ENCODE results near the gene POC5. TPM values are rescaled to one million over a fixed set of nuclear protein-coding genes. Genes with fewer than 3 reads are reported as not detected.
"Not testable (repeated sequence)": the region's sequence is repeated elsewhere in the genome, so short reads cannot be mapped to it uniquely, and the experiment has no call there.

The POC5 gene
- total RNA-seq, 4 donors from 2014 or later = 5.1 to 68.5 (median 9.3) TPM

DNA sequence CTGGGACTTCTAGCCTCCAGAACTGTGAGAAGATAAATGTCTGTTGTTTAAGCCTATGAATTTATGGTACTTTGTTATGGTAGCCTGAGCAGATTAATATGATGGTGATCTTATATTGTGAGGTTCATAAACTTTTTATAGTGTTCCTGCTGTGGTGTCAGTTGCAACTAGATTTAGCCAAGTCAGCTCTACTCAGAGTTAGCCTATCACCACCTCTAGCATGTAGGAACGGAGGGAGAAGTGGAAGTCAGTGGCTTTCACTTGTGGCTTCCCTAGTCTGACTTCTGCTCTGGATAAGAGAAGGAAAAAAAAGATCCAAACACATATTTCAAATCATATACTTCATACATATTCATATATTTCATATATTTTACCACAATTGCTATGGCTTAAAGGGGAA lies 6.6 kb downstream of the POC5 start:
- no peaks in the 10 kb centered on the region for H3K4me1 ChIP-seq
- TF ChIP-seq, protein P1, sequence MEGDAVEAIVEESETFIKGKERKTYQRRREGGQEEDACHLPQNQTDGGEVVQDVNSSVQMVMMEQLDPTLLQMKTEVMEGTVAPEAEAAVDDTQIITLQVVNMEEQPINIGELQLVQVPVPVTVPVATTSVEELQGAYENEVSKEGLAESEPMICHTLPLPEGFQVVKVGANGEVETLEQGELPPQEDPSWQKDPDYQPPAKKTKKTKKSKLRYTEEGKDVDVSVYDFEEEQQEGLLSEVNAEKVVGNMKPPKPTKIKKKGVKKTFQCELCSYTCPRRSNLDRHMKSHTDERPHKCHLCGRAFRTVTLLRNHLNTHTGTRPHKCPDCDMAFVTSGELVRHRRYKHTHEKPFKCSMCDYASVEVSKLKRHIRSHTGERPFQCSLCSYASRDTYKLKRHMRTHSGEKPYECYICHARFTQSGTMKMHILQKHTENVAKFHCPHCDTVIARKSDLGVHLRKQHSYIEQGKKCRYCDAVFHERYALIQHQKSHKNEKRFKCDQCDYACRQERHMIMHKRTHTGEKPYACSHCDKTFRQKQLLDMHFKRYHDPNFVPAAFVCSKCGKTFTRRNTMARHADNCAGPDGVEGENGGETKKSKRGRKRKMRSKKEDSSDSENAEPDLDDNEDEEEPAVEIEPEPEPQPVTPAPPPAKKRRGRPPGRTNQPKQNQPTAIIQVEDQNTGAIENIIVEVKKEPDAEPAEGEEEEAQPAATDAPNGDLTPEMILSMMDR (IDR thresholded peaks at IDR 0.05) = no peak
- TF ChIP-seq POLR2A (IDR thresholded peaks at IDR 0.05) = no peak
- no peaks in the 10 kb centered on the region for H3K36me3 ChIP-seq
- no peaks in the 10 kb centered on the region for H3K27me3 ChIP-seq
- no peak overlapping the region for H3K4me3 ChIP-seq
- no peak for DNase-seq
- no peak overlapping the region for H3K27ac ChIP-seq
- H3K9me3 ChIP-seq = no peaks in the 10 kb centered on the region

DNA sequence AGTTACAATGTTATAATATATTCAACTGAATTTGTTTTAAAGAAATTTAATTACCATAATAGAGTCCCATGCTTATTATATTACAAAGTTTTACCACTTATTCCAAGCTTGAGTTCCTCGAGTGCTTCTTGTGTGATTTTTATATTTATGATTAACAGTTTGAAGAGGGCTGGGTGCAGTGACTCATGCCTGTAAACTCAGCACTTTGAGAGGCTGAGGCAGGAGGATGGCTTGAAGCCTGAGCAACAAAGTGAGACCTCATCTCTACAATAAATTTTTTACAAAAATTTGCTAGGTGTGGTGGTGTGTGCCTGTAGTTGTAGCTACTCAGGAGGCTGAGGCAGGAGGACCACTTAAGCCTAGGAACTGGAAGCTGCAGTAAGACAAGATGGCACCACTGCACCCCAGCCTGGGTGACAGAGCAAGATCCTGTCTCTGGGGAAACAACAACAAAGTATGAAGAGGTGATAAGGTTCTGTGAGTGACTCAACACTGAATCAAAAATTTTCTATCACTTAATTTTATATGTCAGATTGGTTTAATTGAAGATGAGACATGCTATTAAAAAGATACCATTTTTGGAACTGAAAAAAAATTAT lies 9.2 kb downstream of the POC5 start:
- TF ChIP-seq, protein P1 (IDR thresholded peaks at IDR 0.05) = no peak
- no peak for TF ChIP-seq POLR2A (IDR thresholded peaks at IDR 0.05)
- H3K4me1 ChIP-seq = no peaks in the 10 kb centered on the region
- no peak overlapping the region for H3K4me3 ChIP-seq
- no peaks in the 10 kb centered on the region for H3K9me3 ChIP-seq
- DNase-seq = no peak
- H3K36me3 ChIP-seq = peaks cover 0 to 23% (median 0%) of the 10 kb centered on the region in 3 donors
- no peaks in the 10 kb centered on the region for H3K27me3 ChIP-seq
- no peak overlapping the region for H3K27ac ChIP-seq

DNA sequence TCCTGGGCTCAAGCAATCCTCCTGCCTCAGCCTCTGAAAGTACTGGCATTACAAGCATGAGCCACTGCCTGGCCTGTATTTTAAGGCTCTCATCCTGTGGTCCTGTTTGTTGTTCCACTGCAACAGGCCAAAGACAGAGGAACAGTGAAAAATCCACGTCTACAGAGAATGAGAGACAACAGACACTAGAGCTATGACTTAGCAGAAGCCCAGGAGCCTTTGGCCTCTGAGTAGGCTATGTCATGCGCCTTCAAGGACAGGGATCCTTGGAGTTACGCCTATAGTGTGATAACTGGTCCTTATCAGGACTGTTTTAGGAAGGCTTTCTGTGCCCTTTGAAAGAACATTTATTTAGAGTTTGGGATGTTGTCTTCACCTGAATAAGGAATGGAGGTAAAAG lies 10.5 kb downstream of the POC5 start:
- Histone ChIP-seq H3K9me3 (no peaks in the 10 kb centered on the region), H3K27ac (no peak overlapping the region), H3K4me3 (no peak overlapping the region), H3K36me3 (peaks cover 0 to 35% (median 0%) of the 10 kb centered on the region in 3 donors), H3K4me1 (no peaks in the 10 kb centered on the region), H3K27me3 (no peaks in the 10 kb centered on the region)
- DNase-seq = no peak
- TF ChIP-seq POLR2A (IDR thresholded peaks at IDR 0.05) = no peak

DNA sequence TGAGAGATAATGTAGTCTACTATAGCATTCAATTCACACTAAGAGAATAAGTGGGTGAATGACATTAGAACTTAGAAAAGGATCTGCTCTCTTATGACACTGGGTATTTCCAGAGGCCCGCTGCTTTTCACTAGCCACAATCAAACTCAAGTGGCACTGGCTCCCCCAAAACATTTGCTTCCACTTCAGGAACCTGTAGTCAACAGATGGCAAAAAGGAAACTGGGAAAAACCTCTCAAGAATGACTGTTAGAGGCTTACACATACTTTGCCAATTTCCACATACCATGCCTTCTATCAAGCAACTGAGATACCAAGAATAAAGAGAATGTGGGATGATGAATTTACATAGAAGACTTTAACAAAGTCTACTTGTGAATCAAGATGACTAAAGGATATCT lies 11.2 kb downstream of the POC5 start:
- Histone ChIP-seq H3K4me3 (no peak overlapping the region), H3K9me3 (no peaks in the 10 kb centered on the region), H3K27ac (no peak overlapping the region), H3K27me3 (no peaks in the 10 kb centered on the region), H3K36me3 (peaks cover 0 to 38% (median 0%) of the 10 kb centered on the region in 3 donors), H3K4me1 (no peaks in the 10 kb centered on the region)
- TF ChIP-seq, protein P1 (IDR thresholded peaks at IDR 0.05) = no peak
- no peak for TF ChIP-seq POLR2A (IDR thresholded peaks at IDR 0.05)
- DNase-seq = no peak

DNA sequence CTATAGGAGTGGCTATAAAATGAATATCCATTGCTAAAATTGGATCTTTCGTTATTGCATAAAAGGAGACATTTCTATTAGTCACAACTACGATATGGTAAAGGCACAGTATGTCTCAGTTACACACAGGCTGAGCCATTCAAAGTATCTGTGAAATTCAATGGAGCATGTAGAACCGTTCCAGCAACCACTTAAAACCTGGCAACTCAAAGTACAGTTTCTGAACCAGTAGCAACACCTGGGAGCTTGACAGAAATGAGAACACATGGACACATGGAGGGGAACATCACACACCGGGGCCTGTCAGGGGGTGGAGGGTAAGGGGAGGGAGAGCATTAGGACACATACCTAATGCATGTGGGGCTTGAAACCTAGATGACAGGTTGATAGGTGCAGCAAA lies 15.4 kb downstream of the POC5 start:
- no peak for DNase-seq
- H3K36me3 ChIP-seq = peaks cover 0 to 38% (median 0%) of the 10 kb centered on the region in 3 donors
- no peaks in the 10 kb centered on the region for H3K27me3 ChIP-seq
- TF ChIP-seq POLR2A (IDR thresholded peaks at IDR 0.05) = no peak
- TF ChIP-seq, protein P1 (IDR thresholded peaks at IDR 0.05) = no peak
- no peak overlapping the region for H3K4me3 ChIP-seq
- H3K4me1 ChIP-seq = no peaks in the 10 kb centered on the region
- H3K9me3 ChIP-seq = no peaks in the 10 kb centered on the region
- no peak overlapping the region for H3K27ac ChIP-seq

DNA sequence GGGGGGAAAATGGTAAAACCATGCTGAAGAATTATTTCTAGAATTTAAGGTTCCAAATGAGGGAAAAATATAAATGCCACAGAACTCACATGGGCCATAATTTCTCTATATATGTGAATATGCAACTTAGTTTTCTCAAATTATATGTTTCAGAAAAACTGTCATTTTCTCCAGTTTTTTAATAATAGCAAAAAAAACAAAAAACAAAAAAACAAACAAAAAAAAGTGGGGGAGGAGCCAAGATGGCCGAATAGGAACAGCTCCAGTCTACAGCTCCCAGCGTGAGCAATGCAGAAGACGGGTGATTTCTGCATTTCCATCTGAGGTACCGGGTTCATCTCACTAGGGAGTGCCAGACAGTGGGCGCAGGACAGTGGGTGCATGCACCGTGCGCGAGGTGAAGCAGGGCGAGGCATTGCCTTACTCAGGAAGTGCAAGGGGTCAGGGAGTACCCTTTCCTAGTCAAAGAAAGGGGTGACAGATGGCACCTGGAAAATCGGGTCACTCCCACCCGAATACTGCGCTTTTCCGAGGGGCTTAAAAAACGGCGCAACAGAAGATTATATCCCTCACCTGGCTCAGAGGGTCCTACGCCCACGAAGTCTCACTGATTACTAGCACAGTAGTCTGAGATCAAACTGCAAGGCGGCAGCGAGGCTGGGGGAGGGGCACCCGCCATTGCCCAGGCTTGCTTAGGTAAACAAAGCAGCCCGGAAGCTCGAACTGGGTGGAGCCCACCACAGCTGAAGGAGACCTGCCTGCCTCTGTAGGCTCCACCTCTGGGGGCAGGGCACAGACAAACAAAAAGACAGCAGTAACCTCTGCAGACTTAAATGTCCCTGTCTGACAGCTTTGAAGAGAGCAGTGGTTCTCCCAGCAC lies 21.5 kb downstream of the POC5 start:
- H3K27me3 ChIP-seq, H3K36me3 ChIP-seq, H3K27ac ChIP-seq, H3K4me1 ChIP-seq, H3K9me3 ChIP-seq, DNase-seq, H3K4me3 ChIP-seq: not testable (repeated sequence)

Data from Peyer's patch (tissue), 4 donors.